Hematopoietic multipotent progenitor cell treated with erythropoietin and hydrocortisone succinate and interleukin-3 and kit ligand, for 15 days (in vitro differentiated cells): Measurements from ENCODE around the gene CHMP5.
"Not testable (repeated sequence)": the region's sequence is repeated elsewhere in the genome, so short reads cannot be mapped to it uniquely, and the experiment has no call there.

Experiments used
- DNase-seq: peaks from one replicate; pipeline ENCODE4 v3.0.0-alpha.2; 2015; ENCODE audit warnings: low spot score

The CHMP5 gene

GRCh38 chr9:33277484-33277883 is 12.6 kb downstream of the CHMP5 start:
- DNase-seq, result no peak

DNA sequence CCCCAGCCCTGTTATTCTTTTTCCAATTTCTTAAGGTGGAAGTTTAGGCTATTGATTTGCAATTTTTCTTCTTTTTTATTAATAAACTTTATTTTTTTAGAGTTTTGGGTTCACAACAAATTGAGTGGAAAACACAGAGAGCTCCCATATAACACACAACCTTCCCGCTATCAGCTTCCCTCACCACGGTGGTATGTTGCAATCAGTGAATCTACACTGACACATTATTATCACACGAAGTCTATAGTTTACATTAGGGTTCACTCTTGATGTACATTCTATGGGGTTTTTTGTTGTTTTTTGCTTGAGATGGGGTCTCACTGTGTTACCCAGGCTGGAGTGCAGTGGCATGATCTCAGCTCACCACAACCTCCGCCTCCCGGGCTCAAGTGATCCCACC is 20.7 kb downstream of the CHMP5 start:
- DNase-seq, result no peak

DNA sequence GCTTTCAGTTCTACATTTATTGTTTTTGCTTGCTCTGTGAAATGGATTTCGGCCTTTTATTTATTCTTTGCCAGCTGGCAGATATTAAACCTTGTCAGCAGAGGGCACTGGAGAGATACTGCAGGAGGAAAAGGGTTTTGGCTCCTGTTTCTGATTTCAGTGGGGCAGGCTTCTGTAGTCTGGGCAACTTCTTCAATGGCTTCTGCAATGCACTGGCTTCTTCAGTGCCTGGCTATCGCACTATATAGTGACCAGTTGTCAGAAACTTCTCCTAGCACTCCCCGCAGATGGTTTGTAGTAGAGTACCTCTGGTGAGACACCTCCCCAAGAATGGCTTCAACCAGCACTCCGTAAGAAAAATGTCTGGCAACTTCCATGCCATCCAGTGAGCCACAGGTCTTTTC is 22.2 kb downstream of the CHMP5 start:
- peak; percentile 84 for DNase-seq

DNA sequence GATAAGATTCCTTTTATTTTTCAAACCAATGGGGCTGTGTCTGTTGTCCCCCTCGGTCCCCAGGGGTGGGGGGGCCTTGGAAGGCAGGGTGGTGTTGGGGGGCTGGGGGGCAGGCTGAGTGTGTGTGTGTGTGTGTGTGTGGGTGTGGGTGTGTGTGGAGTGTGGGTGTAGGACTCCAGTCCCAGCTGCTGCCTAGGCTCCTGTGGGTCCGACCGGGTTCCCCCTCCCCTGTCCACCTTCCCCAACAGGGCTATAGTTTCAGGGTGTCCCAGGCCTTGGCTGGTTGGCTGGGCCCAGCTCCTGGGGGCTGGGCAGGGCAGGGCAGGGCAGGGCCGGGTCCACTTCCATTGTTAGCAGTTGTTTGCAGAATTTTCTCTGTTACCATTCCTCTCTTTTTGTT is 23.4 kb downstream of the CHMP5 start:
- DNase-seq, result no peak

DNA sequence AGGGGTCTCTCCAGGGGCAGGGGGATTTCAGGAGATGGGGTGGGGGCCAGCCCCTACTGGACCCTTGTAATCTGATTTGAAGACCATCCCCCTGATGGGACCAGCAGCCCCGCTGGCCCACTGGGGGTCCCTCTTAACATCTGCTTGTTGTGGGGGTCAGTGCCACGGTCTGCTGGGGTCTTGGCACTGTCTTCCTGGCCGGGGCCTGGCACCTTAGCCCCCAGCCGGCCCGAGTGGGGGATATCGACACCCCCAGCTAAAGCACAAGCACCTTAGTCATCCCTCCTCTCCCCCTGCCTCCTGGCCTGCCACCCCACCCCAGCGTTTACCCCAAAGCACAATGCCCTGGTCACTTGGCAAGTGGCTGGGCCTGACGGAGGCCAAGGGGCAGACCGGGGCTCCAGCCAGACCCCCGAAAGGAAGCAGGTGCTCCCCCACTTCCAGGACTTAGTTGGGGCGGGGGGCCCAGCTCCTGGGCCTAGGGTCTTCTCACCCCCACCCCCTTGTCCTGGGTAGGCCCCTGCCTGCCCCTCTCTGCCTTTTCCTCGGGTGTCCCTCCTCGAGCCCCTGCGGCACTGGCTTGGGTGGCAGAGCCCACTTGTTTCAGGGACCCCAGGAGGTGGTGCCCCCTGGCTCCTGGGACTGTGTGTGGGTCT is 24.1 kb downstream of the CHMP5 start:
- no peak for DNase-seq

GRCh38 chr9:33289496-33289895 is 24.6 kb downstream of the CHMP5 start:
- DNase-seq, result peak; percentile 21

- no peak for DNase-seq
These were observed 25.0 kb downstream of the CHMP5 start for GRCh38 chr9:33289936-33290246.

GRCh38 chr9:33290247-33291030 is 25.6 kb downstream of the CHMP5 start, which contains the start of gene NFX1:
Gene NFX1 (plus strand): TSS chr9:33290516. CDS start chr9:33290573, 57 bp downstream.
- peak; percentile 99 for DNase-seq

DNA sequence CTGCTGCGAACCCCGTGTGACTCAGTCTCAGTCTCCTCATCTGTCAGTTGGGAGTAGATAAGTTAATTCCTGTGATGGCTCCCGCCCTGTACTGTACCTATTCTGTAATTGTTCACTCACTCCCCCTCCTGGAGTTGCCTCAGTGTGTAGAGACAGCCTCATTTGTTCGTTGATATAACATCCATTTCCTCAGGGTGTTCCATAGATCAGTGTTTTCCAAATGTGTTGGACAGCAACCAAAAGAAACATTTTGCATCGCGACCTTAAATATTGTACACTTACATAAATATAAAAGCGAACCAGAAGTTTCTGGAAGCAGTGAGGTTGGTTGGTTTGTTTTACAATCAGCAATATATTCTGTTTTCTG is 26.2 kb downstream of the CHMP5 start:
- no peak for DNase-seq

DNA sequence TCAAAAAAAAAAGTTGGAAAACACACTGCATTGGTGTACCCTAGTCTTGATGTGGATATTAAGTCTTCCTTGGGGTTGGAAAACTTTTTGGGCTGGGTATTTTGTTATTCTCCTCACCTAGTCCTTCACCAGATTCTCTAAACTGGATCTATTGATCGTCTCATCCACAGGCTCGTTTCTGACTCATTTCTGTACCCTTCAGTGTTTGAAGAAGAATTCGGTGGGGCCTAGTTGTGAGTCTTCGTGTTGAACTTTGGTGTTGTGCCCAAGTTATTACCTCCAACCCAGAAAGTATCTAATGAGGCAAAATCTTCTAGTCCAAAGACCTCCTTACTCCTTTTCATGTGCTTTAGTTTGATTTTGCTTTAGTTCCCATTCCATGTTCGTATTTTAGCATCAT is 27.1 kb downstream of the CHMP5 start:
- no peak for DNase-seq

GRCh38 chr9:33293782-33294181 is 28.9 kb downstream of the CHMP5 start:
- no peak for DNase-seq

DNA sequence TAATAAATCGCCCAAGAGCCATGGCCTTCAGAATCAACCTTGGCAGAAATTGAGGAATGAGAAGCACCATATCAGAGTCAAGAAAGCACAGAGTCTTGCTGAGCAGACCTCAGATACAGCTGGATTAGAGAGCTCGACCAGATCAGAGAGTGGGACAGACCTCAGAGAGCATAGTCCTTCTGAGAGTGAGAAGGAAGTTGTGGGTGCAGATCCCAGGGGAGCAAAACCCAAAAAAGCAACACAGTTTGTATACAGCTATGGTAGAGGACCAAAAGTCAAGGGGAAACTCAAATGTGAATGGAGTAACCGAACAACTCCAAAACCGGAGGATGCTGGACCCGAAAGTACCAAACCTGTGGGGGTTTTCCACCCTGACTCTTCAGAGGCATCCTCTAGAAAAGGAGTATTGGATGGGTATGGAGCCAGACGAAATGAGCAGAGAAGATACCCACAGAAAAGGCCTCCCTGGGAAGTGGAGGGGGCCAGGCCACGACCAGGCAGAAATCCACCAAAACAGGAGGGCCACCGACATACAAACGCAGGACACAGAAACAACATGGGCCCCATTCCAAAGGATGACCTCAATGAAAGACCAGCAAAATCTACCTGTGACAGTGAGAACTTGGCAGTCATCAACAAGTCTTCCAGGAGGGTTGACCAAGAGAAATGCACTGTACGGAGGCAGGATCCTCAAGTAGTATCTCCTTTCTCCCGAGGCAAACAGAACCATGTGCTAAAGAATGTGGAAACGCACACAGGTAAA is 30.0 kb downstream of the CHMP5 start:
- DNase-seq, result no peak

GRCh38 chr9:33295571-33295970 is 30.7 kb downstream of the CHMP5 start:
- no peak for DNase-seq

DNA sequence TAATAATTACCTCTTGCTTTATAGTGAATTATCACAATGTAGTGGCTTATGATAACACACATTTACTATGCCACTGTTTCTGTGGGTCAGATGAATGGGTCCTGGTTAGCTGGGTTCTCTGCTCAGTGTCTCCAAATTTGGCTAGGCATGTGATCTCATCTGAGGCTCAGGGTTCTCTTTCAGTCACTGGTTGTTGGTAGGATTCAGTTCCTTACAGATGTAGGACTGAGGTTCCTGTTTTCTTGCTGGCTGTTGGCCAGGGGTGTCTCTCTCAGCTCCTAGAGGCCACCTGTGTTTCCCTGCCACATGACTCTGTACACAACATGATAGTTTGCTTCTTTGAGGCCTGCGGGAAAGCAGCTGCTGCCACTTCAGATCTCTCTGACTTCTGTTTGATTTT is 32.6 kb downstream of the CHMP5 start:
- peak; percentile 38 for DNase-seq

GRCh38 chr9:33300546-33300945 is 35.7 kb downstream of the CHMP5 start:
- no peak for DNase-seq

GRCh38 chr9:33304362-33304761 is 39.5 kb downstream of the CHMP5 start:
- DNase-seq, result no peak

GRCh38 chr9:33306037-33306436 is 41.2 kb downstream of the CHMP5 start:
- no peak for DNase-seq

GRCh38 chr9:33307067-33307466 is 42.2 kb downstream of the CHMP5 start:
- DNase-seq, result no peak

GRCh38 chr9:33309903-33310302 is 45.1 kb downstream of the CHMP5 start:
- no peak for DNase-seq

GRCh38 chr9:33310748-33311147 is 45.9 kb downstream of the CHMP5 start:
- DNase-seq, result no peak

- no peak for DNase-seq
These were observed 47.1 kb downstream of the CHMP5 start for GRCh38 chr9:33311953-33312352.

DNA sequence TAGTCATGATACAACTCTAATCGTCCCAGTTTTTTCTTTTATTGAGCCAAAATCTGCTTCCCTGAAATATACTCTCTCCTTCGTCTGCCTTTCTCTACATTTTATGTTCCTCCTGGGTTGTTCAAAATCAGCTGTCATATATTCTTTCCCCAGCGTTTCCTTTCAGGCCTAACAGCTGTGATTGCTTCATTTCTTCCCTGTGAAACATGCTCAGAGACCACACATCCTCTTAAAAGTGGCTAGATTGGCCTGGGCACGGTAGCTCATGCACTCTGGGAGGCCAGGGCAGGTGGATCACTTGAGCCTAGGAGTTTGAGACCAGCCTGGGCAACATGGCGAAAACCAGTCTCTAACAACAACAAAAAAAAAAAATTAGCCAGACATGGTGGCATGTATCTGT is 50.5 kb downstream of the CHMP5 start:
- no peak for DNase-seq

GRCh38 chr9:33317136-33317535 is 52.3 kb downstream of the CHMP5 start:
- DNase-seq, result not testable (repeated sequence)
